Coronary artery (tissue), 2 donors: ENCODE measurements around the gene DYRK2.

Experiments used
- DNase-seq: peaks from one replicate; pipeline ENCODE4 v3.0.0-alpha.2; 2017; ENCODE audit warnings: low spot score
- H3K27ac ChIP-seq, 2 donors: fragments of 200-600 bp; sonication (generic); one replicate each; pipeline ENCODE4 v1.5.1; 2016 to 2019
- H3K4me3 ChIP-seq: fragments of 200-600 bp; sonication (generic); 2 replicates; pipeline ENCODE4 v1.5.1; 2016; ENCODE audit warnings: mild to moderate bottlenecking, moderate library complexity
- CTCF ChIP-seq: fragments of 200-600 bp; sonication (generic); IDR thresholded peaks from one replicate; pipeline ENCODE4 v1.5.1; 2019; ENCODE audit warnings: antibody characterized with exemption

The DYRK2 gene

DNA sequence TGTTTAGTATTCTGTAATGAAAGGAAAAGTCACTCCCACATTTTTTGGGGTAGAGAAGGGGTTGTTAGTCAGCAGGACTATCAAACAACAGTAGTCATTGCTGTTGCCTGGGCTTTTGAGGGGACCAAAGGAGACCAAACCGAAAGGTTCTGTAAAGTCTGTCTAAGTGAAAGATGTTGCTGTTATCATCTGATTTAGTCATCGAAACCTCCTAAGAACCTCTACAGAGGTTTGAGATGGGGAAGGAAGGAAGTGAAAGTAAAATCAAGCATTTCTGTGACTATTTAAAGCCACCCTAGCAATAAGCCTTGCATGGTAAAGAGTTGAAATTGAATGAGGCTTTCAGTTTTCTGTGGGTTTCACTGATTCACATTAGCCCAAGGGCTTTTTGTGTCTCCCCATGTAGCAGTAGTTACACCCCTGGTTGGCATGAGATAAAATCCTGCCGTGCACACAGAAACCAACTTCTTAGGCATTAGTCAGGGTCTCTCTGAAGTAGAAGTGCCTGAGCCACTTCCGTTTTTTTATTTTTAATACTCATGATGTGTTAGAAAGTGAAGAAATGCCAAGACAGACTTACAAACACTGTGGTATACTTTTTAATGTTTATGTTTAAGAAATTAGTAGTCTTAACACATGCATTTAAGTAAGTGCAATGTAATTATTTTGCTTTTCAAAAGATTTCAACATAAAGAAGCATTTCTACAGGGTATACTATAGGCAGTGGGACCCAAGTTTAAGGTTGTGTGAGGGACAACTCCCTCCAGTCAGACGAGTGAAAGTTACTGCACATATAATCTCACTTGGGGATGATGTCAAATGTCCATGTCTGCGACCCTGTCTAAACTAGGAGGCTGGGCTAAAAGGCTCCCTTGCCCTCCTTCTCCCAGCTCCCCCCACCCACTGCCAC, 50.4 kb downstream of the DYRK2 start:
- H3K4me3 ChIP-seq = peak overlapping the region; percentile 65
- no peak for DNase-seq
- no peak for TF ChIP-seq CTCF
- peak overlapping the region; percentile 14 to 30 for H3K27ac ChIP-seq

DNA sequence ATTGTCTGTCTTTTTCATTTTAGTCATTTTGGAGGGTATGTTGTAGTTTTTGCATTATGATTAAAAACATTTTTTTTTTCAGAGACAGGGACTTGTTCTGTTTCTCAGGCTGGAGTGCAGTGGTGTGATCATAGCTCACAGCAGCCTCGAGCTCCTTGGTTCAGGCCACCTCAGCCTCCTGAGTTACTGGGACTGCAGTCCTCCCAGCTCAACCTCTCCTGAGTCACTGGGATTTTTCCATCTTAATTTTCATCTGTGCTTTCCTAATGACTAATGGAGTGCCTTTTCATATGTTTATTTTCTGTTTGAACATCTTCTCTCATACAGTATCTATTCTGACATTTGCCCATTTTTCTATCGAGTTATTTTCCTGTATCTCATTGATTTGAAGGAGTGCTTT, 52.6 kb downstream of the DYRK2 start:
- TF ChIP-seq CTCF = no peak
- DNase-seq = no peak
- no peak overlapping the region for H3K4me3 ChIP-seq
- no peak overlapping the region for H3K27ac ChIP-seq

- Histone ChIP-seq H3K27ac (no peak overlapping the region), H3K4me3 (no peak overlapping the region)
- no peak for TF ChIP-seq CTCF
- no peak for DNase-seq
Measured at GRCh38 chr12:67702136-67702535, 53.6 kb downstream of the DYRK2 start.

DNA sequence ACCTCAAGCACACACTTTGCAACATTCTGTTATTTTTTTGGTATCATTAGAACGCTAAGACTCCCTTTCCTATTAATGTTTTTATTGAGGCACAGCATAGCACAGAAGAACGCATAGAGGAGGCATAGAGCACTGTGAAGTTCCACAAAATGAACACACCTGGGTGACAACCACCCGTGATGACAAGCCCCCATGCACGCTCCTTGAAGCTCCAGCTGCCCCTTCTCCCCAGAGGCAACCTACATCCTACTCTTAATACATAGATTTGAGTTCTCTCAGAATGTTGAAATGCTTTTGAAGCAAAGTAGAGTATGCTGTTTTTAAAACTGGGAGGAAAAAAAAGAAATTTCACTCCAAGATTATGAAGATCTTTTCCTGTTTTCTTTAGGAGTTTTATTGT, 55.5 kb downstream of the DYRK2 start:
- Histone ChIP-seq H3K4me3 (no peak overlapping the region), H3K27ac (no peak overlapping the region)
- DNase-seq = no peak
- no peak for TF ChIP-seq CTCF

DNA sequence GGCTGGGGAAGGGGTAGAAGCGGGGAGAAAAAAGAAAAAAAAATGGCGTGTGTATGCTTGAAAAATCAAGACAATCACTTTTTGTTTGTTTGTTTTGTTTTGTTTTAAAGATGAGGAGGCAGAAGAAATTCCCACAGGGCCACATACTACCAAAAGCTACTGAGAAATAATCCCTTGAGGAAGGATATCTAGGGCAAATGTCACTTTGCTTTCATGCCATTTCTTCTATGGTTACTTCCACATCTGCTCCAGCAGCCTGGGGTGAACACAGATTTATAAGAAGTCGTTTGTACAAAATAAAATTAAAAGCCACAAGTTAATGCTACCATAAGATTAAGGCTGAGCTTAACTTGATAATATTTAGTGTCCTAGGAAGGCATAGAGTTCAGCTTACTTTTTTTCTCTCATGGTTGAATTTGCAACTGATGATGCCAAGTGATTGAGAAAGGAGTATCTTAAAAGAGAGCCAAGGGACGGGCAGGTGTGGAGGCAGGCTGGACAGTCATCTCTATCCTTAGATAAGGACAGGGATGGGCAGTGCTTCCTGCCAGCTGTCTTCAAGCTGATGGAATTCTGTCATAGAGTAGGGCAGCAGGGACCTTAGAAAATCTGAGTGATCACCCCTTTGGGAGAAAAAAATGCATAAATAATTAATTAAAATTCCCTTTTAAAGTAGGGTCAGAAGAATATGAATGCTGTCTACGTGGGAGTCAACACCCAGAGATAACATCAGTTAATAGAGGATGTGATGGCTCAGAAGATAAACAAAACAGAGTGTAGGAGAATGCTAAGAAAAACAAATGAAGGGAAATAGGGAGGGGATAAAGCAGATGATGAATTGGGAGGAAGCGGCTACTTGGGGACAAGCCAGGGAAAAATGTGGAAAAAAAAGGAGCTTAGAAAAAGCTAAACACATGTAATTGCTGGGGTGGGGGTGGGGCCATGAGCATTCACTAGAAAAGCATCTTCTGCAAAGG, 57.1 kb downstream of the DYRK2 start:
- DNase-seq = no peak
- Histone ChIP-seq H3K4me3 (no peak overlapping the region), H3K27ac (no peak overlapping the region)
- no peak for TF ChIP-seq CTCF

GRCh38 chr12:67709367-67709954, 60.9 kb downstream of the DYRK2 start:
- no peak overlapping the region for H3K27ac ChIP-seq
- TF ChIP-seq CTCF = no peak
- no peak overlapping the region for H3K4me3 ChIP-seq
- no peak for DNase-seq
